Stomach (tissue), 9 donors: ENCODE data around the gene COL25A1. TPM values are rescaled to one million over a fixed set of nuclear protein-coding genes. Genes with fewer than 3 reads are reported as not detected.

Experiments
- DNase-seq, 2 donors: peaks; one replicate each; pipeline versions ENCODE4 v3.0.0 to v3.0.0-alpha.2; 2013 to 2019
- H3K27ac ChIP-seq, 5 donors: fragments of 200-600 bp in 4 of 5; sonication (generic) in 4 of 5; one replicate each; pipeline ENCODE4 v1.5.1; 2013 to 2019; ENCODE audit warnings: mild to moderate bottlenecking in 1 of 5, moderate library complexity in 1 of 5
- H3K27me3 ChIP-seq, 3 donors: fragments of 200-600 bp; sonication (generic); one replicate each; pipeline ENCODE4 v1.5.1; 2017 to 2019; ENCODE audit warnings: mixed run types in 1 of 3
- H3K36me3 ChIP-seq, 4 donors: fragments of 200-600 bp; sonication (generic); 1 replicate in 3 of 4; 2 replicates in 1 of 4; pipeline ENCODE4 v1.5.1; 2016 to 2019
- H3K4me1 ChIP-seq, 4 donors: fragments of 200-600 bp; sonication (generic); one replicate each; pipeline ENCODE4 v1.5.1; 2016 to 2019
- H3K4me3 ChIP-seq, 4 donors: fragments of 200-600 bp; sonication (generic) in 3 of 4; one replicate each; pipeline ENCODE4 v1.5.1; 2016 to 2019; ENCODE audit warnings: mild to moderate bottlenecking in 1 of 4
- H3K9me3 ChIP-seq, 4 donors: fragments of 200-600 bp; sonication (generic); one replicate each; pipeline ENCODE4 v1.5.1; 2016 to 2019
- EP300 ChIP-seq: sonication (generic); formaldehyde crosslinking; IDR thresholded peaks from one replicate; pipeline ENCODE4 v1.6.1; 2017; ENCODE audit warnings: antibody characterized with exemption
- POLR2A ChIP-seq, 4 donors: fragments of 450-650 bp; IDR thresholded peaks; one replicate each; pipeline ENCODE4 v1.6.1; 2016; ENCODE audit warnings: antibody characterized with exemption in 4 of 4, control low read depth in 2 of 4, mild to moderate bottlenecking in 1 of 4, moderate library complexity in 1 of 4
- POLR2AphosphoS5 ChIP-seq, 3 donors: sonication (generic); formaldehyde crosslinking; IDR thresholded peaks; one replicate each; pipeline ENCODE4 v1.6.1; 2016; ENCODE audit warnings: antibody characterized with exemption in 3 of 3
- WGBS, 5 donors: extraction: QIAGEN DNeasy Blood & Tissue Kit in 3 of 5; methylation state at CpG; one replicate each; pipeline versions ENCODE4 v1.1.5 to v1.1.7; 2013 to 2018; 5-methylcytosine and 5-hydroxymethylcytosine counted together
- intact Hi-C: fragments of 100-400 bp; cut with DNase I; formaldehyde crosslinking; loops from one replicate; pipeline ENCODE4 v1.15.1; 2023; ENCODE audit warnings: low total_unique reads
- polyA plus RNA-seq, 3 donors: library from polyadenylated mRNA; stranded (reverse); fragments of 200-250 nt; gene quantifications; one replicate each; pipeline ENCODE4 v1.2.3, GENCODE V29; 2013
- total RNA-seq, 5 donors: library from RNA; depleted of rRNA; stranded (reverse); fragments of >200 nt; gene quantifications; one replicate each; pipeline versions ENCODE4 v1.1.0 to v1.2.3, GENCODE V29; 2014 to 2016
- TF ChIP-seq, protein P1 (sequence below), 7 experiments: fragments of 450-650 bp in 4 of 7; fragments of 200-600 bp in 3 of 7; sonication (generic) in 3 of 7; IDR thresholded peaks; one replicate each; pipeline ENCODE4 v1.5.1; 2016 to 2019; ENCODE audit warnings: antibody characterized with exemption in 7 of 7, control low read depth in 2 of 7, mild to moderate bottlenecking in 1 of 7
- donor health status: healthy with polysubstance abuse.
- donor health status: Bipolar disorder and iron deficiency.
- donor health status: healthy.

Gene COL25A1
- total and polyA plus RNA-seq, 8 donors: 0.10 to 4.1 (median 1.5) TPM; not detected in 5

DNA sequence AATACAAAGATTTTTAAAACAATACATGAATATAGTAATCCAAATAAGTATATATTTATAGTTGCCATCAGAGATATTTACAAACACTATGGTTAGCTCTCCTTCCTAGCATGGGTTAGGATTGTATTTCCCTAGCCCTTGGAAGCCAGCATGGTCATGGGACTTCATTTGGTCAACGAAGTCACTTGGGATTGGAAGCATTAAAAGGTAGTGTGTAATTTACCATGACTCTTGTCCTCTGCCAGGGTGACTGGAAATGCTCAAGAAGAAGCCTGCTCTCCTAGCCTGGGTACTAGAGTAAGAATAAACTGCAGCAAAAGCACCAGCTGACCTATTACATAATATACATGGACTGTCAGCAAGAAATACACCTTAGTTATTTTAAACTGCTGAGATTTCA, 102.9 kb downstream of the COL25A1 start:
- no peaks in the 10 kb centered on the region for H3K27me3 ChIP-seq
- H3K27ac ChIP-seq: no peak overlapping the region
- intact Hi-C loops: no loop called here
- 51 to 82% (median 71%) methylated on average over 1 of the region's 1 CpG for WGBS, 5 donors
- H3K4me3 ChIP-seq: no peak overlapping the region
- TF ChIP-seq EP300 (no peak), POLR2A (IDR thresholded peaks at IDR 0.05) (no peak), POLR2AphosphoS5 (IDR thresholded peaks at IDR 0.05) (no peak)
- TF ChIP-seq, protein P1, sequence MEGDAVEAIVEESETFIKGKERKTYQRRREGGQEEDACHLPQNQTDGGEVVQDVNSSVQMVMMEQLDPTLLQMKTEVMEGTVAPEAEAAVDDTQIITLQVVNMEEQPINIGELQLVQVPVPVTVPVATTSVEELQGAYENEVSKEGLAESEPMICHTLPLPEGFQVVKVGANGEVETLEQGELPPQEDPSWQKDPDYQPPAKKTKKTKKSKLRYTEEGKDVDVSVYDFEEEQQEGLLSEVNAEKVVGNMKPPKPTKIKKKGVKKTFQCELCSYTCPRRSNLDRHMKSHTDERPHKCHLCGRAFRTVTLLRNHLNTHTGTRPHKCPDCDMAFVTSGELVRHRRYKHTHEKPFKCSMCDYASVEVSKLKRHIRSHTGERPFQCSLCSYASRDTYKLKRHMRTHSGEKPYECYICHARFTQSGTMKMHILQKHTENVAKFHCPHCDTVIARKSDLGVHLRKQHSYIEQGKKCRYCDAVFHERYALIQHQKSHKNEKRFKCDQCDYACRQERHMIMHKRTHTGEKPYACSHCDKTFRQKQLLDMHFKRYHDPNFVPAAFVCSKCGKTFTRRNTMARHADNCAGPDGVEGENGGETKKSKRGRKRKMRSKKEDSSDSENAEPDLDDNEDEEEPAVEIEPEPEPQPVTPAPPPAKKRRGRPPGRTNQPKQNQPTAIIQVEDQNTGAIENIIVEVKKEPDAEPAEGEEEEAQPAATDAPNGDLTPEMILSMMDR (IDR thresholded peaks at IDR 0.05): no peak
- no peaks in the 10 kb centered on the region for H3K9me3 ChIP-seq
- H3K36me3 ChIP-seq: no peaks in the 10 kb centered on the region
- DNase-seq: no peak
- H3K4me1 ChIP-seq: no peaks in the 10 kb centered on the region

DNA sequence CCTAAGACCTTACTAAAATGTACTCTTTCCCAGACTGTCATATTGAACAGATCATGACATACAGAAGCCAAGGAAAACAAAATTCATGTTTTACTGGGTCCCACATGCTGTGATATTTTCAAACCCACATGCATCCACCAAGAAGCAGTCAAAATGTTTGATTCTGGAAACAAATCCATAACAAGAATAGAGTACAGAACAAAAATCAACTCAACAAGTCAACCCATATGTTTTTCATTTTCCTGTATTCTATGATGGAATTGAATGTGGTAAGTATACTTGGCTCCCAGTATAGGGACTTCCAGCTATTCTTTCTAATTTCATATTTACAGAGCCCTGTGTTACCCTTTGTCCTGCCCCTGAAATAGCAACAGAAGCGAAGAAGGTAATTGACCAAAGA, 106.8 kb downstream of the COL25A1 start:
- H3K36me3 ChIP-seq: no peaks in the 10 kb centered on the region
- intact Hi-C loops: no loop called here
- TF ChIP-seq, protein P1 (IDR thresholded peaks at IDR 0.05): no peak
- TF ChIP-seq POLR2A (IDR thresholded peaks at IDR 0.05) (no peak), EP300 (no peak), POLR2AphosphoS5 (IDR thresholded peaks at IDR 0.05) (no peak)
- H3K27me3 ChIP-seq: no peaks in the 10 kb centered on the region
- DNase-seq: no peak
- H3K27ac ChIP-seq: no peak overlapping the region
- 77 to 88% (median 85%) methylated on average over 1 of the region's 1 CpG for WGBS, 5 donors
- H3K9me3 ChIP-seq: no peaks in the 10 kb centered on the region
- H3K4me1 ChIP-seq: no peaks in the 10 kb centered on the region
- H3K4me3 ChIP-seq: no peak overlapping the region

DNA sequence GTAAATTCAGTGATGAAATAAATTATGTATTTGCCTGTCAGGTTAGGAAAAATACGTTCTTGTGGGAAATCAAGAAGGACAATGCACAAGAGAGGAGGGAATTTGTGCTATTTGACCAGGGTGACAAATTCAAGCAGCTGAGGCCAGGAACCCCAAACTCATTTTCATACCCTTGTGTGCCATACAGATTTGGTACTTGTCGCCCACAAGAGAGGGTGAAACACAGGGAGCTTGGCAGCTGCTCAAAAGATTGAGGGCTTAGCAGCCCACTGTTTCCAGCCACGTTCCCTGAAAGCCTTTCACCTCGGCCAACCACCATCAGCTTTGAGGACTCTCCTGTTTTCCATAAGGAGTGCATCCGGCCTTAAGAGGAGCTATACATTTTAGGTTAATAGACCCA, 111.2 kb downstream of the COL25A1 start:
- intact Hi-C loops: no loop called here
- no peaks in the 10 kb centered on the region for H3K9me3 ChIP-seq
- no peaks in the 10 kb centered on the region for H3K4me1 ChIP-seq
- H3K36me3 ChIP-seq: no peaks in the 10 kb centered on the region
- no peak overlapping the region for H3K4me3 ChIP-seq
- no peaks in the 10 kb centered on the region for H3K27me3 ChIP-seq
- H3K27ac ChIP-seq: no peak overlapping the region
- TF ChIP-seq, protein P1 (IDR thresholded peaks at IDR 0.05): no peak
- no peak for TF ChIP-seq EP300
- 71 to 81% (median 77%) methylated on average over 5 of the region's 5 CpGs for WGBS, 5 donors
- DNase-seq: no peak

DNA sequence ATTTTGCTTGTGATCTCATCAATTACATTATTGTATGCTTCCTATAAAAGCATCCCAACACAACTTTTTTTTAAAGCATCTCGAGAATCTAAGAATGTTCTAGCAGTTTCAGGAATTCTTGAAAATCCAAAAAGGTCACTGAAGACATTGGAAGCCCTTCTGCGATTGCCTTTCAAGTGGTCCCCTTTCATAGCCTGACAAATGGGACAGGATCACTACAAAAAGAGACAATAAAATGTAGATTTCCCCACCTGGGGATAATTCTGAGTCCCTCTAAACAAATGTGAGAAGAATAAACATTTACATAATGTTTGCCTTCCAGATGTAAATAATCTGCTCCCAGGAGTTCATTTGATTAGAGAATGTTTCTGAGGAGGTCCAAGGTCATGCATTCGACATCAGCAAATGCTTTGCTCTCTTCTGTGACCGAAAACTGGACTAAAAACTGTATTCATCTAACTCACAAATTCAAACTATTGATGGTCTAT, 116.0 kb downstream of the COL25A1 start:
- 38 to 52% (median 46%) methylated on average over 4 of the region's 4 CpGs for WGBS, 5 donors
- intact Hi-C loops: no loop called here
- TF ChIP-seq EP300 (no peak), POLR2AphosphoS5 (IDR thresholded peaks at IDR 0.05) (no peak), POLR2A (IDR thresholded peaks at IDR 0.05) (no peak)
- TF ChIP-seq, protein P1 (IDR thresholded peaks at IDR 0.05): no peak
- H3K36me3 ChIP-seq: no peaks in the 10 kb centered on the region
- no peaks in the 10 kb centered on the region for H3K9me3 ChIP-seq
- H3K4me1 ChIP-seq: no peaks in the 10 kb centered on the region
- DNase-seq: no peak
- H3K27me3 ChIP-seq: no peaks in the 10 kb centered on the region
- no peak overlapping the region for H3K4me3 ChIP-seq
- H3K27ac ChIP-seq: no peak overlapping the region
